ENCODE data around the gene TLE3.

The TLE3 gene

DNA sequence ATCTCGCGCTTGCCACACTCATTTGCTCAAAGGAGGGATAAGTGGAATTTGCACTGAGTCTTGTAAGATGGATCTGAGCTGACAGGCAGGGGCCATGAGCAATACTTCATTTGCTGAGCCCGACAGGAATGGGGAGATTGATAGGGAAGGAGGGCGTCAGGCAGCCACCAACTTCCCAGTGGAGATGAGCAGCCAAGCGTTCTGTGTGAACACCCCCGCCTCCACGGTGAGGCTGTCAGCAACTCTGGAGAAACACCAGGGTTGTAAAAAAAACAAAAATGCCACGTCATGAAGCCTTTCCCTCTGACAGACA is 36.8 kb downstream of the TLE3 start:
- H3K4me3 ChIP-seq (ENCODE audit: low read depth, low read length): no peak overlapping the region
- no peak for DNase-seq (ENCODE audit: low read depth, low spot score)
- TF ChIP-seq, protein P1, sequence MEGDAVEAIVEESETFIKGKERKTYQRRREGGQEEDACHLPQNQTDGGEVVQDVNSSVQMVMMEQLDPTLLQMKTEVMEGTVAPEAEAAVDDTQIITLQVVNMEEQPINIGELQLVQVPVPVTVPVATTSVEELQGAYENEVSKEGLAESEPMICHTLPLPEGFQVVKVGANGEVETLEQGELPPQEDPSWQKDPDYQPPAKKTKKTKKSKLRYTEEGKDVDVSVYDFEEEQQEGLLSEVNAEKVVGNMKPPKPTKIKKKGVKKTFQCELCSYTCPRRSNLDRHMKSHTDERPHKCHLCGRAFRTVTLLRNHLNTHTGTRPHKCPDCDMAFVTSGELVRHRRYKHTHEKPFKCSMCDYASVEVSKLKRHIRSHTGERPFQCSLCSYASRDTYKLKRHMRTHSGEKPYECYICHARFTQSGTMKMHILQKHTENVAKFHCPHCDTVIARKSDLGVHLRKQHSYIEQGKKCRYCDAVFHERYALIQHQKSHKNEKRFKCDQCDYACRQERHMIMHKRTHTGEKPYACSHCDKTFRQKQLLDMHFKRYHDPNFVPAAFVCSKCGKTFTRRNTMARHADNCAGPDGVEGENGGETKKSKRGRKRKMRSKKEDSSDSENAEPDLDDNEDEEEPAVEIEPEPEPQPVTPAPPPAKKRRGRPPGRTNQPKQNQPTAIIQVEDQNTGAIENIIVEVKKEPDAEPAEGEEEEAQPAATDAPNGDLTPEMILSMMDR (IDR thresholded peaks at IDR 0.05; ENCODE audit: low read depth, low read length): no peak
- in situ Hi-C loops (cut with HindIII; ENCODE audit: low sequenced_read_pairs): no loop called here

DNA sequence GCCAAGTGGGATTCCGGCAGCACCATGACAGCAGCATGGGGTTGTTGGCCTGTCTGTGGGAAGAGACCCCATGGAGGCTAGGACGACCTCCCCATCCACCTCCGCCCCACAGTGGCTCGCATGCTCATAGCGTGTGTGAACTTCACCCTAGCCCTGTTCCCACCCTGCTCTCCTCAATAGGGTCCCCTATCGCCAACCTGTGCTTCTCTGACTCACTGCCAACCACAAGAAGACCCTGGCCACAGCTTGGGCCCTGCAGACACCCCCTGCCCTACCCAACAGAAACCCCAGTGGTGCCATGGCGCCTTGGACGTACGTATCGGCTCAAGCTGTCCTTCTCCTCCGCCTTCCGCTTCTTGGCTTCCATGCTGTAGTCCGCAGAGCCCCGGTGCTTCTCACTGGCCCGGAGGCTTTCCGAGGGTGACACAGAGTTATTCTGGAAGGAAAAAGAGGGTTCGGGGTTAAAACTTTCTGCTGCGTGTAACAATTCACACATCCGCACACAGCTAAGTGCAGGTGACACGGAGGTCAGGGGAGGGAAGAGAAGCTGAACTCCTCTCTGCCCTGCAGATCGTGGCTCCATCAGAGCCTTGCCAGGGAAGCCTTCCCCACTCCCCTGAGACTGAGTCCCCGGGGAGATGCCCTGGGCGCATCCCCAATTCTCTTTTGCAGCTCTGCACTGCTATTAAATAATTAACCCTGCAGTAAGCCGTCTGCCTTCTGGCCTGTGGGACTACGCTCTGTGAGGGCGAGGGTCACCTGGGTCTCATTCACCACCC is 37.3 kb downstream of the TLE3 start:
- TF ChIP-seq, protein P1 (IDR thresholded peaks at IDR 0.05; ENCODE audit: low read depth, low read length): no peak
- in situ Hi-C loops (cut with HindIII; ENCODE audit: low sequenced_read_pairs): no loop called here
- no peak for DNase-seq (ENCODE audit: low read depth, low spot score)
- H3K4me3 ChIP-seq (ENCODE audit: low read depth, low read length): no peak overlapping the region

DNA sequence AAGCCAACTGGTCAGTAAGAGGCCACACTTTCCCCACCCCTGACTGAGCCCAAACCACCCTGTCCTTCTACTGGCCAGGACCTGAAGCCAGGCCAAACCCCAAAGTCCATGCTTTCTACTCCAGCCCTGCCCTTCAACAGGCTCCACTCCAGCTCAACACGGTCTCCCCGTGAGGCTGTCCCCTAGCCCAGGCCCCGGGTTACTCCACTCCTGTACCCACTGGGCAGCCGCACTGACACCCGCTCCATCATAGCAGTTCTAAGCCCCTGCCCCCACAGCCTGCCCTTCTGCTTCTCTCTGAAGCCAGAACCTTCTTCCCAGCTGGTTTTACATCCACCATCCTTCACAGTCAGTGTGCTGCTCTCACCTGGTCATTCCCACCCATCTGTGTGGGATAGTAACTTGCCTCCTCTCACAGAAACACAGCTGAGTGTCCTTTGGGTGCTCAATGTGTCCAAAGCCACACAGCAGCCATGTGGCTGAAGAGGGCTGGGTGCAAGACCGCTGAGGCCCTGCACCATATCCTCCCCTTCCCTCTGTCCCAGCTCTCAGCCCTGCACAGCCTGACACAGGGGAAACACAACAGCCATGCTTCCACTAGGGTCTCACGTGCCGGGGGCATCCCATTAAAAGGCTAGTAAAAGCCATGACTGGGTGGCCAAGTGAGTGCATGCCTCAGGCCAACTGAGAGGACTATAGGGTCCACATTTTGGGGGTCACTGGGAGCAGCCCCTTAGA is 38.1 kb downstream of the TLE3 start:
- no peak overlapping the region for H3K4me3 ChIP-seq (ENCODE audit: low read depth, low read length)
- no peak for DNase-seq (ENCODE audit: low read depth, low spot score)
- TF ChIP-seq, protein P1 (IDR thresholded peaks at IDR 0.05; ENCODE audit: low read depth, low read length): no peak
- in situ Hi-C loops (cut with HindIII; ENCODE audit: low sequenced_read_pairs): no loop called here

- in situ Hi-C loops (cut with HindIII; ENCODE audit: low sequenced_read_pairs): no loop called here
- TF ChIP-seq, protein P1 (IDR thresholded peaks at IDR 0.05; ENCODE audit: low read depth, low read length): no peak
- no peak for DNase-seq (ENCODE audit: low read depth, low spot score)
- H3K4me3 ChIP-seq (ENCODE audit: low read depth, low read length): no peak overlapping the region
Measured at GRCh38 chr15:70058642-70059360, 38.9 kb downstream of the TLE3 start.

- H3K4me3 ChIP-seq (ENCODE audit: low read depth, low read length): no peak overlapping the region
- DNase-seq (ENCODE audit: low read depth, low spot score): no peak
- TF ChIP-seq, protein P1 (IDR thresholded peaks at IDR 0.05; ENCODE audit: low read depth, low read length): no peak
- in situ Hi-C loops (cut with HindIII; ENCODE audit: low sequenced_read_pairs): no loop called here
Measured at GRCh38 chr15:70057931-70058641, 39.6 kb downstream of the TLE3 start.

GRCh38 chr15:70056091-70056680 is 41.5 kb downstream of the TLE3 start:
- H3K4me3 ChIP-seq (ENCODE audit: low read depth, low read length): no peak overlapping the region
- in situ Hi-C loops (cut with HindIII; ENCODE audit: low sequenced_read_pairs): no loop called here
- DNase-seq (ENCODE audit: low read depth, low spot score): no peak
- TF ChIP-seq, protein P1 (IDR thresholded peaks at IDR 0.05; ENCODE audit: low read depth, low read length): no peak

Data from astrocyte of the spinal cord (primary cell).